ENCODE measurements around the gene PITX3.

PITX3 gene

GRCh38 chr10:102226542-102226870 is 14.8 kb downstream of the PITX3 start:
- Histone ChIP-seq H3K27me3 (ENCODE audit: insufficient read depth, low read length) (no peaks in the 10 kb centered on the region), H3K9ac (ENCODE audit: low read length) (no peak overlapping the region), H3K9me2 (ENCODE audit: low read depth, low read length) (no peaks in the 10 kb centered on the region), H3K9me3 (ENCODE audit: low read length) (no peaks in the 10 kb centered on the region), H3K4me3 (ENCODE audit: low read depth, low read length, poor library complexity, severe bottlenecking) (peak overlapping the region; percentile 47), H3K36me3 (ENCODE audit: insufficient read depth, low read length) (no peaks in the 10 kb centered on the region), H3K79me2 (ENCODE audit: insufficient read depth, low read length) (no peaks in the 10 kb centered on the region), H3K27ac (ENCODE audit: low read depth, low read length, poor library complexity, severe bottlenecking) (no peak overlapping the region), H3F3A (ENCODE audit: insufficient read depth, low read length) (no peaks in the 10 kb centered on the region), H3K4me1 (ENCODE audit: insufficient read depth, low read length, severe bottlenecking) (peaks cover 12% of the 10 kb centered on the region), H3K4me2 (ENCODE audit: low read length) (peak overlapping the region; percentile 63), H4K20me1 (ENCODE audit: insufficient read depth, low read length) (no peaks in the 10 kb centered on the region), H2AFZ (ENCODE audit: low read length) (no peak overlapping the region)
- TF ChIP-seq EZH2 (IDR thresholded peaks at IDR 0.05; ENCODE audit: borderline replicate concordance, low read length) (no peak), CTCF (IDR thresholded peaks at IDR 0.05; ENCODE audit: low read length) (no peak)

- Histone ChIP-seq H3K9ac (ENCODE audit: low read length) (peak within 1 kb of the TSS; percentile 32; the same call in 1 of the 2 replicates), H3K27ac (ENCODE audit: low read depth, low read length, poor library complexity, severe bottlenecking) (no peak within 1 kb of the TSS), H3K4me2 (ENCODE audit: low read length) (peak within 1 kb of the TSS; percentile 63), H3K4me3 (ENCODE audit: low read depth, low read length, poor library complexity, severe bottlenecking) (peak within 1 kb of the TSS; percentile 47), H3K9me3 (ENCODE audit: low read length) (no peaks in the 10 kb centered on the region), H3F3A (ENCODE audit: insufficient read depth, low read length) (no peaks in the 10 kb centered on the region), H3K9me2 (ENCODE audit: low read depth, low read length) (no peaks in the 10 kb centered on the region), H3K4me1 (ENCODE audit: insufficient read depth, low read length, severe bottlenecking) (peaks cover 12% of the 10 kb centered on the region), H4K20me1 (ENCODE audit: insufficient read depth, low read length) (no peaks in the 10 kb centered on the region), H2AFZ (ENCODE audit: low read length) (no peak within 1 kb of the TSS), H3K36me3 (ENCODE audit: insufficient read depth, low read length) (no peaks in the 10 kb centered on the region), H3K79me2 (ENCODE audit: insufficient read depth, low read length) (no peaks in the 10 kb centered on the region), H3K27me3 (ENCODE audit: insufficient read depth, low read length) (no peaks in the 10 kb centered on the region)
- TF ChIP-seq EZH2 (IDR thresholded peaks at IDR 0.05; ENCODE audit: borderline replicate concordance, low read length): no peak
- TF ChIP-seq CTCF (IDR thresholded peaks at IDR 0.05; ENCODE audit: low read length): no peak
Measured at GRCh38 chr10:102225646-102226541, 15.4 kb downstream of the PITX3 start, which contains the start of gene ELOVL3. ELOVL3 (plus strand) TSS chr10:102226299; CDS start chr10:102226549, 250 bp downstream.

- TF ChIP-seq EZH2 (IDR thresholded peaks at IDR 0.05; ENCODE audit: borderline replicate concordance, low read length): no peak
- no peak for TF ChIP-seq CTCF (IDR thresholded peaks at IDR 0.05; ENCODE audit: low read length)
Measured at GRCh38 chr10:102222797-102223196, 18.5 kb downstream of the PITX3 start.

More at GRCh38 chr10:102222797-102223196, 18.5 kb downstream of the PITX3 start:
- H3K79me2 ChIP-seq (ENCODE audit: insufficient read depth, low read length): no peaks in the 10 kb centered on the region
- H3K27me3 ChIP-seq (ENCODE audit: insufficient read depth, low read length): no peaks in the 10 kb centered on the region
- peaks cover 5% of the 10 kb centered on the region for H3K4me1 ChIP-seq (ENCODE audit: insufficient read depth, low read length, severe bottlenecking)
- H3K27ac ChIP-seq (ENCODE audit: low read depth, low read length, poor library complexity, severe bottlenecking): no peak overlapping the region
- no peaks in the 10 kb centered on the region for H4K20me1 ChIP-seq (ENCODE audit: insufficient read depth, low read length)
- no peaks in the 10 kb centered on the region for H3K36me3 ChIP-seq (ENCODE audit: insufficient read depth, low read length)
- no peak overlapping the region for H2AFZ ChIP-seq (ENCODE audit: low read length)
- H3F3A ChIP-seq (ENCODE audit: insufficient read depth, low read length): no peaks in the 10 kb centered on the region
- no peaks in the 10 kb centered on the region for H3K9me2 ChIP-seq (ENCODE audit: low read depth, low read length)
- H3K9me3 ChIP-seq (ENCODE audit: low read length): no peaks in the 10 kb centered on the region
- H3K4me2 ChIP-seq (ENCODE audit: low read length): no peak overlapping the region
- no peak overlapping the region for H3K9ac ChIP-seq (ENCODE audit: low read length)
- no peak overlapping the region for H3K4me3 ChIP-seq (ENCODE audit: low read depth, low read length, poor library complexity, severe bottlenecking)
